OCI-LY3 (cell line): ENCODE data around the gene ISLR.

Experiments
- EZH2phosphoT487 ChIP-seq: fragments of 200-600 bp; shearing (Covaris generic); IDR thresholded peaks from 2 replicates; pipeline ENCODE4 v1.6.1; 2018; ENCODE audit warnings: antibody characterized with exemption, mixed run types, low read depth
- TF ChIP-seq, protein P1 (sequence below): fragments of 200-600, 300-600 bp; sonication (generic); IDR thresholded peaks from 2 replicates; pipeline ENCODE4 v1.5.1; 2014; ENCODE audit warnings: antibody characterized with exemption, low read length, low read depth

DNA sequence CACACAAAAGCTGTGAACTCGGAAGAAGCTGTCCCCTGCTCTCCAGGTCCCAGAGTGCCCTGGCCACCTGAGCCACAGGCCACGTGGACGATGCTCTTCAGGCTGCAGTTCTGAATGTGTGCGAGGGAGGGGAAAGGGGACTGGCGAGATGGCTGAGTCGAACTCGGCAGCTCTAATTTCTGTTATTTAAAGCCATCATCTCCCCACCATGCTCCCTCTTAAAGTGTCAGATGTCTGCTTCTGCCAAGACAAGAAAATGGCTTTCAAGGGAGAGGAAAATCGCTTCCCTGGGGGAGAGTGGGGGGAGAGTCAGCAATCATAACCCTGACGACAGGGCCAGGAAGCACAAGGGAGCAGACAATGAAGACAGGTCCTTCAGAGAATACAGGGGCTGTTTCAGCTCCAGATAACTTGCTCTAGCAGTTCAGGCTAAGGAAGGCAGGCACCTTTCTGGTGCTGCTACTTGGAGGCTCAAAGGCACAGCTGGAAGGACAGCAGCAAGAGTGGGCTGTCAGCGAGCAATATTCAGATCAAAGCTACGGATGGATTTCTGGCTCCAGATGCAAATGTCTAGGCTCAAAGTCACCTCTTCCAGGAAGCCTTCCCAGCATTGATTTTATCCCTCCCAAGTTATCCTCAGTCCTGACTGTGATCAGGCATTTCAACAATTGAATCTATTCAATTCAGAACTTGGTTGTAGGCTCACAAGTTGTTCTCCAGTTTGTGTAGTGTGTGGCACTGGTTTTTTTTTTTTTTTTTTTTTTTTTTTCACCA is 47.2 kb downstream of the ISLR start:
- TF ChIP-seq, protein P1, sequence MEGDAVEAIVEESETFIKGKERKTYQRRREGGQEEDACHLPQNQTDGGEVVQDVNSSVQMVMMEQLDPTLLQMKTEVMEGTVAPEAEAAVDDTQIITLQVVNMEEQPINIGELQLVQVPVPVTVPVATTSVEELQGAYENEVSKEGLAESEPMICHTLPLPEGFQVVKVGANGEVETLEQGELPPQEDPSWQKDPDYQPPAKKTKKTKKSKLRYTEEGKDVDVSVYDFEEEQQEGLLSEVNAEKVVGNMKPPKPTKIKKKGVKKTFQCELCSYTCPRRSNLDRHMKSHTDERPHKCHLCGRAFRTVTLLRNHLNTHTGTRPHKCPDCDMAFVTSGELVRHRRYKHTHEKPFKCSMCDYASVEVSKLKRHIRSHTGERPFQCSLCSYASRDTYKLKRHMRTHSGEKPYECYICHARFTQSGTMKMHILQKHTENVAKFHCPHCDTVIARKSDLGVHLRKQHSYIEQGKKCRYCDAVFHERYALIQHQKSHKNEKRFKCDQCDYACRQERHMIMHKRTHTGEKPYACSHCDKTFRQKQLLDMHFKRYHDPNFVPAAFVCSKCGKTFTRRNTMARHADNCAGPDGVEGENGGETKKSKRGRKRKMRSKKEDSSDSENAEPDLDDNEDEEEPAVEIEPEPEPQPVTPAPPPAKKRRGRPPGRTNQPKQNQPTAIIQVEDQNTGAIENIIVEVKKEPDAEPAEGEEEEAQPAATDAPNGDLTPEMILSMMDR, result no peak
- no peak for TF ChIP-seq EZH2phosphoT487
